ENCODE results near the gene PRELID1.

Gene PRELID1

GRCh38 chr5:177344891-177345290, 41.3 kb downstream of the PRELID1 start:
- no peaks in the 10 kb centered on the region for H3K27me3 ChIP-seq (ENCODE audit: insufficient read depth, poor library complexity, severe bottlenecking)

GRCh38 chr5:177346820-177347219, 43.2 kb downstream of the PRELID1 start:
- no peak overlapping the region for H3K4me3 ChIP-seq (replicated peaks; ENCODE audit: insufficient read depth, low read length)
- no peaks in the 10 kb centered on the region for H3K27me3 ChIP-seq (ENCODE audit: insufficient read depth, poor library complexity, severe bottlenecking)
- no peak overlapping the region for H3K27ac ChIP-seq (replicated peaks)
- DNase-seq (ENCODE audit: low read depth in 1 of 2, low spot score in 1 of 2), result no peak
- TF ChIP-seq REST (IDR thresholded peaks at IDR 0.05; ENCODE audit: insufficient replicate concordance, low read depth), result no peak
- no peak for TF ChIP-seq CTCF (IDR thresholded peaks at IDR 0.05; ENCODE audit: insufficient read depth, low read length)
- TF ChIP-seq POLR2AphosphoS5 (IDR thresholded peaks at IDR 0.05; ENCODE audit: low read depth), result no peak

More at GRCh38 chr5:177344891-177345290, 41.3 kb downstream of the PRELID1 start:
- DNase-seq (ENCODE audit: low read depth in 1 of 2, low spot score in 1 of 2), result no peak
- no peak overlapping the region for H3K4me3 ChIP-seq (replicated peaks; ENCODE audit: insufficient read depth, low read length)
- no peak overlapping the region for H3K27ac ChIP-seq (replicated peaks)
- TF ChIP-seq POLR2AphosphoS5 (IDR thresholded peaks at IDR 0.05; ENCODE audit: low read depth) (no peak), REST (IDR thresholded peaks at IDR 0.05; ENCODE audit: insufficient replicate concordance, low read depth) (no peak), GABPA (IDR thresholded peaks at IDR 0.05; ENCODE audit: low read depth) (no peak), CTCF (IDR thresholded peaks at IDR 0.05; ENCODE audit: insufficient read depth, low read length) (no peak), SPI1 (IDR thresholded peaks at IDR 0.05; ENCODE audit: borderline replicate concordance, low read depth) (no peak)

GRCh38 chr5:177347699-177348098, 44.1 kb downstream of the PRELID1 start:
- no peak for DNase-seq (ENCODE audit: low read depth in 1 of 2, low spot score in 1 of 2)
- no peak overlapping the region for H3K27ac ChIP-seq (replicated peaks)
- TF ChIP-seq POLR2AphosphoS5 (IDR thresholded peaks at IDR 0.05; ENCODE audit: low read depth) (no peak), CTCF (IDR thresholded peaks at IDR 0.05; ENCODE audit: insufficient read depth, low read length) (no peak), SPI1 (IDR thresholded peaks at IDR 0.05; ENCODE audit: borderline replicate concordance, low read depth) (no peak), GABPA (IDR thresholded peaks at IDR 0.05; ENCODE audit: low read depth) (no peak), REST (IDR thresholded peaks at IDR 0.05; ENCODE audit: insufficient replicate concordance, low read depth) (no peak)
- H3K27me3 ChIP-seq (ENCODE audit: insufficient read depth, poor library complexity, severe bottlenecking), result no peaks in the 10 kb centered on the region
- no peak overlapping the region for H3K4me3 ChIP-seq (replicated peaks; ENCODE audit: insufficient read depth, low read length)
